ENCODE measurements around the gene XPNPEP3.
"Not testable (repeated sequence)": the region's sequence is repeated elsewhere in the genome, so short reads cannot be mapped to it uniquely, and the experiment has no call there.

Gene XPNPEP3

DNA sequence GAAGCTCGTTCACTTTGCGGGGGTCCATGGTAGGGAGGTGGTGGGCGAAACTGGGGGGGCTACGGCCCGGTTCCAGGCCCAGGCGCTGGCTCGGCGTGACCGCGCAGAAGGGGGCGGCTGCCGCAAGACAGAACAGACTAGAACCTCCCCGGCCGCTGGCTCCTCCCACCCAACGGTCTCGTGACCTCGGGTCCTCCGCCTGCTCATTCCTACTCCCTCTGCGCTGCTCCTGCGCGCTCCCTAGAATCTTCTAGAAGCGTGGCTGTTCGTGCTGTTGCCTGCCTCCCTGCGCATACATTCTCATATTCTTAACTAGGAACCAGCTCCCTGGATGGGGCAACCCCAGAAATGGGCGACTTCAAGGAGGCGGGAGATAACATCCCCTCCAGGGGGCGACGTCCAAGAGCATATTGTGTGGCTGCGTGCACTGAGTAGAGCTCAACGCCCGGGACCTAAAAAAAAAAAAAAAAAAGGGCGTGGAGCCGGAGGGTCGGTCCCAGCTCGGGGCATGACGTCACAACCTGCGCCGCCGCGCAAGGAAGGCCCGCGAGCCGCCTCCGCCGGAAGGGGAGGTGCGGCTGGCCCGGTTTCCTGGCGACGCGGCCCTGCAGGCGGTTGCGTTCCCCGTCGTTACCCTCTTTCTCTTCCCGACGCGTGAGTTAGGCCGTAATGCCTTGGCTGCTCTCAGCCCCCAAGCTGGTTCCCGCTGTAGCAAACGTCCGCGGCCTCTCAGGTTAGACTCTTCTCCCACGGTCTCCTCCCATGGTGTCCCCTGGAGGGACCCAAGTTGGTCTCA lies at the start of gene XPNPEP3, which contains the start of gene ST13:
XPNPEP3 (plus strand) TSS at position 636 of the 796 bp plus-strand sequence; CDS start at position 670, 34 bp downstream.
ST13 (minus strand) TSS at position 127 of the 796 bp plus-strand sequence; CDS start at position 28, 99 bp downstream.
- DNase-seq (ENCODE audit: low read depth in 1 of 2, low spot score in 1 of 2) = peak; percentile 94 to 95

DNA sequence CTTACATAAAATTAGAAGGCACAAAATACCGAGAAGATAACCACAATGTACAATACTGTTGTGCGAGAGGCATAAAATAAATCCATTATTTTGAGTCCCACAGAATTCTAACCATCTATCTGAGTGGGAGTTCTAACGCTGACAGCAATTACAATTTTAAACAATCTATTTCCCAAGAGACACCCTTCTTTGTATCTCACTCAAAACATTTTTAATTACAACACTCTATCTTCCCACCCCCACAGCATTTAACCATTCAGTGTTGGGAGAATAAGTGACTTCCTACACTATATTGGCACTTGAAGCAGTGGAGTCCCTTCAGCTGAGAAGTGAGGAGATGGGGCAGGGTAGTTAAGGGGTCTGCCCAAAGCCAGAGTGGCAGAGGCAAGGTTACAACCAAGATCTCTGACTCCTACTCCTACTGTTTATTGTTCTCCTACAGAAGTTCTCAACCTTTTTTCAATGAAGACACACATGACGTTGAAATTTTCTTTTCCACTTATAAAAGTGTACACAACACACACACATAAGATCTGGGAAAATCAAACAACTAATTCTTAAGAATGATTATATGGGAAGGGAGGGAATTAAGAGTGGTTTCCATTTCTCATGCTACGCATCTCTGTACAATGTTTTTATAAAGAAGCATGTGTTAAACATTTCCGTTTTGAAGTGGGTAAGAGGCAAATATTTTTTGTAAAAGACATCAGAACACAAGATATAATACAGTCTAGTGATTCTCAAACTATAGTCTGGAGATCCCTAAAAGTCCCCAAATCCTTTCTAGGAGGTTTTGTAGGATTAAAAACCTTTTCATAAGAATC lies 48.7 kb upstream of the XPNPEP3 start:
- no peak for DNase-seq (ENCODE audit: low read depth in 1 of 2, low spot score in 1 of 2)

DNA sequence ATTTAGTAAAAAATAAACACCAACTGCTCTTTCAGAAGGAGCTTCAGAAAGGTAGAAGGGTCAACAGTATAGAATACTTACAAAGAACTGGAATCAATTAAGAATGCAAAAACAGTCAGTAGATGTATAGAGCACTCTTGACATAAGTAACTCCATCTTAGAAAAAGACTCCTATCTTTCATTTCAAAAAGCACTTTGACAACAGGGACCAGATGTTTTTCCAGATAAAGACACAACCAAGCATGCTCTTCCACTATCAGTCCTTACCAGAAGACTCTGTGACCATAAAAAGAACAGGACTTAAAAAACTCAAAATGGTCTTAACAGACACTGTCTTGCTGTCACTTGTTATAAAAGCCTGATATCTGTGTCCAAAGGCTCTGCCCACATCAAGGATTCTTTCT lies 43.0 kb upstream of the XPNPEP3 start:
- DNase-seq (ENCODE audit: low read depth in 1 of 2, low spot score in 1 of 2) = no peak

DNA sequence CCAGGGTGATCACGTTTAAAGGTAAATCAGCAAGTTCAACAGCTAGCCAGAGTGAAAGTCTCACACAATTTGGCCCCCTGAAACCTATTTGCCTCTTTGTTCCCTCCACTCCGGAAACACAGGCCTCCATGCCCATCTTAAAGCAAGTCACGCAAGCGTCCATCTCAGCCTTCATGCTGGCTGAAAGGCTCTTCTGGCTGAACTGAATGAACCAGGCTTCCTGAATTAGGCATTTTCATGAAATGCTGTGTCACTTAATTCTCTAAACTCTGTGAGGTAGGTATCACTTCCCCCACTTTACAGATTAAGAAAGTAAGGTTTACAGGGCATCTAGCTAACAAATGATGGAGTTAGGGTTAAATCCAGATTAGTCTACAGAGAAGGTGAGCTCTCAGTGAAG lies 39.2 kb upstream of the XPNPEP3 start:
- no peak for DNase-seq (ENCODE audit: low read depth in 1 of 2, low spot score in 1 of 2)

DNA sequence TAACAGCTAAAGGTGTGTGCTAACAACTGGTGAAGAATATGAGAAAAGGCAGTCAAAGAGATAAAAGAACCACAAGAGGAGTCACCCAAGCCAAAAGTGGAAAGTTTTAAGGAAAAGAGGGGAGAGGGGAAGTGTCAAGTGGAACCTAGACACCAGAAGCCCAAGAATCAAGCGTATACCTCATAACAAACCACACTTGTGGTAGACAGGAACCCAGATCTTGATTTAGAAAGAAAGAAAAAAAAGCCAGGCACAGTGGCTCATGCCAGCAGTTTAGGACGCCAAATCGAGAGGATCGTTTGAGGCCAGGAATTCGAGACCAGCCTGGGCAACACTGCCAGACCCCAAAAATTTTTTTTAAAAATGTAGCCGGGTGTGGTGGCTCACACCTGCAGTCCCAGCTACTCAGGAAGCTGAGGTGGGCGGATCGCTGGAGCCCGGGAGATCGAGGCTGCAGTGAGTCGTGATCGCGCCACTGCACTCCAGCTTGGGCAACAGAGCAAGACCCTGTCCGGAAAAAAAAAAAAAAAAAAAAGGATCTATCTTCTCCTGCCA lies 38.7 kb upstream of the XPNPEP3 start:
- no peak for DNase-seq (ENCODE audit: low read depth in 1 of 2, low spot score in 1 of 2)

DNA sequence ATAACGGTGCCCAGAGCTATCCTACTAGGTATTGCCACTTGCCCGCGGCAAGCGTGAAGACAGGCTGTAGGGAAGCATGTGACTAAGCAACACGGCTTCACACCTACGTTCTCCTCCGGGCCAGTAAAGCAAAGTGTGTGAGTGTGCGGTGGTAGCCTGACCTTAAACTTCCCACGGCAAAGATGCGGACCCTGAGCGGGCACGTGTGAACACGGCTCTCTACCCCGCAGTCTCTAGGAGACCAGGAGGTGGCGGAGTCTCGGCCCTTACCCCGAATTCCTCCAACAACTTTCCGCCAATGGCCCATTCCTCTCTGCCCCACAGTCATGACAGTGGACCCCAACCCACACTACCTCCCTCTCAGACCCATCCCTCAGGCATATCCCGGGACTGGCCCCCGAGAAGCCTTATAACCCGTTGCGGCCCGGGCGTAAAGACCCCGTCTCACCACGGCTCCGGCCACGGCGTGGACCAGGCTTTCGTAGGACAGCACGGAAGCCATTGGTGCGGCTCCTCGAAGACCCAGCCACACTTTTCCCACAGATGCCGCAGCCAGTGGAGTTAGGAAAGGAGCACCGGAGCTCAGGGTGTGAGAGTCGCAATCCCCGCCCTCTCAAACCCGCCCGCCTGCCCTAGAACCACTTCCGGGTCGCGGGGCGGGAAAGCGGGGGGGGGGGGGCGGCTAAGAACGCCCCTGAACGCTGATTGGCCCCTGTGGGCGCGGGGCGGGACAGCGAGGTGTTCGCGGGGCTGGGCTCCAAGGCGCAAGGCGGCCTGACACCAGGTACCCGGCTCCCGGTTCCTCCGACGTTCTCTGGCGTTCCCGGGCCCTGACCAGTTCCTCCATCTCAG lies 38.0 kb upstream of the XPNPEP3 start, which contains the start of gene SLC25A17:
SLC25A17 (minus strand) TSS at position 600 of the 852 bp plus-strand sequence; CDS start at position 502, 98 bp downstream.
- DNase-seq (ENCODE audit: low read depth in 1 of 2, low spot score in 1 of 2) = peak; percentile 74 to 86

DNA sequence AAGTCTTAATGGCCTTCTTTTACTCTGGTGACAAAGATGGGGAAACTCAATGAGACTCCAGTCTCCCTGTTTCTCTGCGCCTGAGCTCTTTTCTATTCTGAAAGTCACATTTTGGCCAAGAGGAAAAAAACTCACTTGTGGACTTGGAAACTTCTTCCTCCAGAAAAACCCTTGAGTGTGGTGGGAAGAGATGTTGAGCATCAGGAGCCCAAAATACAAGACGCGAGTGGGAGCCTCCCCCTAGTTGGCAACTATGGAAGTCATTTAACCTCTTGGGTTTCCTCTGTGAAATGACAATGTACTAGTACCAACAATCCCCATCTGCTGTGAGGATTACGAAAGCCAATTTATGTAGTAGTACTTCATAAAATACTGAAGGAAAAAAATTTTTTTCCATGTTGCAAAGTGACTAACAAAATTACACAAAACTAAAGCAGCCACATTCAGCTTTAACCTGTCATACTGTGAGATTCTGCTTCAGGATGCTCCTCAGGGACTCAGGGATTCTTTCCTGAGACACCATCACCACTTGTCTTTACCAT lies 37.3 kb upstream of the XPNPEP3 start:
- DNase-seq (ENCODE audit: low read depth in 1 of 2, low spot score in 1 of 2) = no peak

DNA sequence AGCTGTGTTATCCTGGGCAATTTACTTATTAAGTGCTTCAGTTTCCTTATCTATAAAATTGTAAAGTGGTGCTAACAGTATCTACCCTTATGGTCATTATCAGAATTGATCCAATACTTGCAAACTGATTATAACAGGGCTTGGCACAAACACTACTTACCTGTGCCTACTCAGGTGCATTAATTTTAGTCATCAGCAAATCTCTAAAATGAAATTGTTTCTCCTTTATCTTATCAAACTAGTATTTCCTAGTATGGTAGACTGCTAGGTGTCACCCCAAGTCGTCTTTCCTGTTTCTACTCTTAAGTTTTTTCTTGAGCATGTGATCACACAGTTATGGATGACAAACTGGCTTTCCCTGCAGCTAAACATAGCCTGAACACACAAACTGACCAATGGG lies 33.5 kb upstream of the XPNPEP3 start:
- no peak for DNase-seq (ENCODE audit: low read depth in 1 of 2, low spot score in 1 of 2)

DNA sequence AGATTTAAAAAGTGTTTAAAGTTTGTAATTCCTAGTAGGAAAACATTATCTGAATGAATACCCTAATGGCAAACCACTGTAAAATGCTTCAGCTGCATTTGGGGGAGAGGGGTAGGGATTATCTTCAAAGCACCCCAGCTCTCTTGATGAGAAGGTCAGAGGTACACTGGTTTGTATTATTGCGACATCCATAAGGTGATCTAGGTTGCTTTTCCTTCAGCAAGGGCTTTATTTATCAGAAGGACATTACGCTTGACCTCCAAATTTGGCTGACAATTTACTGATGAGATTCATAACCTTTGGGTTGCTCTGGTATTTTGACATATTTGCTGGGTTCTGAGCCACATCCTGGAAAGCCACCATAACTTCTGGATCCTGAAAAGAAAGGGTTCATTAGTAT lies 30.7 kb upstream of the XPNPEP3 start:
- not testable (repeated sequence) for DNase-seq (ENCODE audit: low read depth in 1 of 2, low spot score in 1 of 2)

DNA sequence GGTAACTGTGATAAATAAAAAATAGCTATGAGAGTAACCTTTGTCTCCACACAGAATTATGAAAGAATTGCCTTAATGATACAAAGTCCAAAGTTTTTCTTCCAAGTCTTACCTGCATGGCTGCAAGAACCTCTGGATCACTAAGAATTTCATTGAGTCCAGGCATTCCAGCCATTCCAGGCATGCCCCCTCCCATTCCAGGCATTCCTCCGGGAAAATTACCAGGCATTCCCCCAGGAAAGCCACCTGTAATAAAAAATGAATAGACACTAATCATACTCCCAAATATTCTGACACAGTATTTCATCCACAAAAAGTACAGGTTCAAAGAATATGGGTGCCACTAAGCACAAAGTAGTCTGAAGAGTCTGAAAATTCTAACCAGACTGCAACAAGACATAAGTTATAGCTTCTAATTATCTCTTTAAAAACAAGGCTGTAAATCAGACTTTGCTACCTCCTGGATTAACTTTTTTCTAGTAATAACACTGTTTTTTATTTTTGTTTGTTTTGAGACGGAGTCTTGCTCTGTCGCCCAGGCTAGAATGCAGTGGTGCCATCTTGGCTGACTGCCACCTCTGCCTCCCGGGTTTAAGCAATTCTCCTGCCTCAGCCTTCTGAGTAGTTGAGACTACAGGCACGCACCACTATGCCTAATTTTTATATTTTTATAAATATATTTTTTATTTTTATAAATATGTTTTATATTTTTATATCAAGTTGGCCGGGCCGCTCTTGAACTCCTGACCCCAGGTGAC lies 29.8 kb upstream of the XPNPEP3 start:
- DNase-seq (ENCODE audit: low read depth in 1 of 2, low spot score in 1 of 2) = no peak

DNA sequence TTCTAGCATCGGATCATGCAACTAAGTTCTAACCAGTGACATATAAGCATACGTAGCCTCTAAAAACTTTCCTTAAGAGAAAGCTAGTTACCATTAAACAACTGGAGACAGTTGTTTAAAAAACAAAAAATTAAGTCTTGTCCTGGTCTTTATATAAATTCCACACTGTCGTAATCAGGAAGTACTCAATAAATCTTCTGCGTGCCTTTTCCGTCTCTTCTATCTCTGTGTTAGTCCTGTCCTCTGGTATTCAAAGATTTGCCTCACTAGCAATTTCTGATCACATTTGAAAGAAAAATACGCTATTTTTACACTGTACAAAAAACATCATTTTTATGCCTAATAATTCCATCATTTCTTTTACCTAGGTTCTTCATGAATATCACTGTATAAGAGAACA lies 27.8 kb upstream of the XPNPEP3 start:
- no peak for DNase-seq (ENCODE audit: low read depth in 1 of 2, low spot score in 1 of 2)

DNA sequence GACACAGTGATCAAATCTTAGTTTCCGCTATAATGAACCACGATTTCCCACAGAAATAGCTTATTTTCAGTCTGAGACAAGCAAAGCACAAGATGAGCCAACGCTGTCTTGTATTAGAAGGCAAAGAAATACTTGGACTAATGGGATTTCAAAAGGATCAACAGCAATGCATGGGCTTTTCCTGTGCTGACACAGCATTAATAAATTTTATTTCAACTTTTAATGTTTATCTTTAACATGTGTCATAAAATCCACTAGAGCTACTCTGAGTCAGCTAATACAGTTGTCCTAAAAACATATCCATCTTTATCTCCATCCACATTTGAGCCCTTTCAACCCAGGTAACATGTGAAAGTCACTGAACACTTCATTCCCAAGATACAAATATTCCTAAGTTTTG lies 22.3 kb upstream of the XPNPEP3 start:
- DNase-seq (ENCODE audit: low read depth in 1 of 2, low spot score in 1 of 2) = no peak

DNA sequence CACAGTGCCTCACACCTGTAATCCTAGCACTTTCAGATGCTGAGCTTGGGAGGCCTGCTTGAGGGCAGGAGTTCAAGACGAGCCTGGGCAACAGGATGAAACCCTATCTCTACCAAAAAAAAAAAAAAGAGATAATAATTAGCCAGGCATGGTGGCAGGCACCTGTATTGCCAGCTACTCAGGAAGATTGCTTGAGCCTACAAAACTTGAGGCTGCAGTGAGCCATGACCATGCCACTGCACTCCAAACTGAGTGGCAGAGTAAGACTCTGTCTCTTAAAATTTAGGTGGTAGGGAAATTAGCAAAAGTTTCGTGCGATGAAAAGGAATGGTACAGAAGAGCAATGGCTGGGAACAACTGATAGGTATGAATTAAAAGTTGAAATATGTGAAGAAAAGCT lies 18.5 kb upstream of the XPNPEP3 start:
- no peak for DNase-seq (ENCODE audit: low read depth in 1 of 2, low spot score in 1 of 2)

DNA sequence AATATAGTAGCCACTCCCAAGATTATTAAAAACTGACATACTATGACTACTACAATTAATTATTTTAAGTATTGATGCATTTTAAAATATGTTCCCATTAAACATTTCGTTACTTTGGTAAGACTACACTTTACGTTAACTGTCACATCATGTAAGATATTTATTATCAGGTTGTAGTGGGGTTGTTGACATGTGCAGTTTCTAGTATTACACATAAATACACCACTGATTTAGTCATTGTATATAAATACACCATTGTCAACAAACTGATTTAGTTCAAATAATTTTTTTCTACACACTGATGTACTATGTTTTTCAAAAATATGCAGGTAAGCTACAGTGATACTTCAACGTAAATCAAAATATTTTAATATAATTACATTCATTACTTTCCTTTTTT lies 12.0 kb upstream of the XPNPEP3 start:
- DNase-seq (ENCODE audit: low read depth in 1 of 2, low spot score in 1 of 2) = no peak

DNA sequence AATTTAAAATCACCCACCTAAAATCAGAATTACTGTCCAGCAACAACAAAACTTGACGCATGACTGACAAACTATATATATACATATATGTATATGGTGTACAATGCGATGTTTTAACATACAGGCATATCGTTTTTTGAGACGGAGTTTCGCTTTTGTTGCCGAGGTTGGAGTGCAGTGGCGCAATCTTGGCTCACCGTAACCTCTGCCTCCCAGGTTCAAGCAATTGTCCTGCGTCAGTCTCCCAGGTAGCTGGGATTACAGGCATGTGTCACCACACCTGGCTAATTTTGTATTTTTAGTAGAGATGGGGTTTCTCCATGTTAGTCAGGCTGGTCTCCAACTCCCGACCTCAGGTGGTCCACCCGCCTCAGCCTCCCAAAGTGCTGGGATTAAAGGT lies 11.1 kb upstream of the XPNPEP3 start:
- DNase-seq (ENCODE audit: low read depth in 1 of 2, low spot score in 1 of 2) = not testable (repeated sequence)

DNA sequence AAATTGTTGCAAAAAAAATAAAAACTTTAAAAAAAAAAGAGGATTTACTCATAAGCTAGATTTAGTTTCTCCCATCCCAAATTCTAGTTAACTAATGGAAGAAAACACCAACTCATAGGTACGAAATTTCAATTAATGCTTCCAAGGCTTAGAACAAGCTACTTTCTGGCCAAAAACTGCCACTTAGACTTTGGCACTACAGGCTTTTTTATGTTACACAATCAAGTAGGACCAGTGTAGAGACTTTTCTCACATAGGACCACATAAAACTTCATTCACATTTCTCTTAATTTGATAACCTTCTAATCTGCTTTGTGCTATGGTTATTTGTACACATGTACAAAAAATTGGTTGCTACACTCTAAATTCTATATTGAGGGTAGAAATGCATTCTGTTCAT lies 3.6 kb upstream of the XPNPEP3 start:
- no peak for DNase-seq (ENCODE audit: low read depth in 1 of 2, low spot score in 1 of 2)

DNA sequence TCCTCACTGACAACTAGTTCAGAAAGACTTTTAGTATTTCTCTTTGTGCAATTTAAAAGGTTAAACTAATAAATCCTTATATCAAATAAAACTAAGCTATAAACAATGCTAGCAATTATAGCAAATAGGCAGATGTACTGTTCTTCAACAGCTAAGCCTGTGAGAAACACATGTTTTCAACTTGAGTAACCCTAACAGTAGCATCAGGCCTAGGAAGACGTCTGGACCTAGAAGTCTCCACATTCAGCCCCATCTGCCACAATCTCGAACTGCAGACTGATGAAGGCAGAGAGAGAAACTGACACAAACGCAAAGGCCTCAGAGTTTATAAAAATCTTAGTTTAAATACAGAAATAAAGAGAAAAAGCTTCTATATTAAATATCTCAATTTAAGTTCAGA lies 3.0 kb upstream of the XPNPEP3 start:
- DNase-seq (ENCODE audit: low read depth in 1 of 2, low spot score in 1 of 2) = no peak

DNA sequence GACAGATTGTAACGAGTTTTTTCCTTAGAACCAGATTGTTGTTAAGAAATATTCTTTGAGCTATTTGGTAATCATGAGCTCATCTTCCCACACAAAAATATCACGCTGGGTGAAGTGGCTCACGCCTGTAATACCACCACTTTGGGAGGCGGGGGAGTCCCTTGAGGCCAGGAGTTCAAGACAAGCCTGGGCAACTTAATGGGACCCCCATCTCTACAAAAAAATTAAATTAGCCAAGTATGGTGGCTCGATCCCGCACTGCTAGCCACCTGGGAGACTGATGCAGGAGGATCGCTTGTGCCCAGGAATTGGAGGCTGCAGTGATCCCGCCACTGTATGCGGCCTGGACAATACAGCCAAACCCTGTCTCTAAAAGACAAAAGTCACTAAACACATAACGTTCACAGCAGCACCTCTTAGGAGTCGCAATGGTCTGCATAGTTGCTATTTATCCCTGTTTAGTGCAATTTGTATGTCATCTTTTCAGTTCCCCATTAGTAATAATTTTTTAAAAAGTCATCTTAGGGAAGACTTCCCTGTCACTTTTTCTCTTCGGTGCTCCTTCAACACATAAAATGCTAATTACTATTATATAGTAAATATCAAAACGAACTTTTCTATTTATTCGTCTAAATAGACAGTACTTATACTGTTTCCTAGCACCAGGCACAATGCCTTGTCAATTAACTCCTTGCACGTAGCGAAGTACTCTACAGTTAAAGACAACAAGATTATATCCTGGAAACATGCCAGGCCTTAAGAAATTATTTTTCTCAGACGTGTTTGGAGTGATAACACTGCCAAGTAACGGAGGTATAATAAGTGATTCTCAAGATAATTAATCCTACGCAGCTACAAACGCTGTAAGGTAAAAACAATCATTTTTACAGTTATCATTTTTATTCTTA lies 1.6 kb upstream of the XPNPEP3 start:
- no peak for DNase-seq (ENCODE audit: low read depth in 1 of 2, low spot score in 1 of 2)
